Measurements from ENCODE around the gene PSMG3. TPM values are rescaled to one million over a fixed set of nuclear protein-coding genes. Genes with fewer than 3 reads are reported as not detected.

PSMG3 gene
- total and polyA plus RNA-seq, 2 experiments from 2014 or later = 28.3 to 84.8 TPM

DNA sequence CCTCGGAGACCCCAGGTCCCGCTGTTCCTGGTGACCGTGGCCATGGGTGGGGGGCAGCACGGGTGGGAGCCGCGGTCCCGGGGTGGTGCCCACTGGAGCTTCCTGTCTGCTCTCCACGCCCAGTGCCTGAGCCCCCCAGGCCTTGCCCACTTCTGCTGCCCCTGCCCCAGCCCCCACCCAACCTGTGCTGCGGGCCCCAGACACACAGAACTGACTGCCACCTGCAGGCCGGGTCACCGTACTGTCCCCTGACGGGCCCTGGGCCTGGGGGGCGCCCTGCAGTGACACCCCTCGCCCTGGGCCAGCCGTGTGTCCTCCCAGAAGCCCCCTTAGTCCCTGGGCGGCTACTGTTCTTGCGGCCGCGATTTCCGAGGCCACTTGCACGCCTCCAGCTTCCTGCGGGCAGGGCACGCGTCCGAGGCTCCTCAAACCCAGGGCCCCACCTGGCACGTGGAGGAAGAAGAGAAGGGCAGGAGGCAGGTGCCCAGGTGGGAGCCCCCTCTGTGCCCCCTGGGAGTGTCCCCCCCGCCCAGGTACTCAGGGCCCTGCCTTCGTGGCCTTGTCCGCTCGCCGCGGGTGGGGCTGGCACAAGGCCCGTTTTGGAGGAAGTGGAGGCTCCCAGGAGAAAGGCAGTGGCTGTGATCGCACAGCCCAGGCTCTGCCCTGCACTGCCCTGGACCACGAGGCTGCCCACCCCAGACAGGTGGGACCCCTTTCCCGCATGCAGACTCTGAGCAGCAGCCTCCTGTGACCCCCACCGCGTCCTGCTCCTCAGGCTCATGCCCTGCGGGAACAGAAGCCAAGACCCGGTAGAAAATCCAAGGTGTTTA lies 24.2 kb downstream of the PSMG3 start:
- peaks cover 2% of the 10 kb centered on the region; the same call in 1 of the 3 replicates for H3K4me1 Mint-ChIP-seq
- H3K79me2 ChIP-seq (replicated peaks; ENCODE audit: insufficient read depth) = no peaks in the 10 kb centered on the region
- no peaks in the 10 kb centered on the region for H3K36me3 ChIP-seq (ENCODE audit: insufficient read depth)
- H2AFZ ChIP-seq = no peak overlapping the region
- H4K20me1 ChIP-seq (replicated peaks; ENCODE audit: insufficient read depth) = no peaks in the 10 kb centered on the region
- H3K27ac ChIP-seq (ENCODE audit: low read depth) = no peak overlapping the region
- no peak overlapping the region for H3K27ac Mint-ChIP-seq
- peaks cover 1% of the 10 kb centered on the region for H3K27me3 Mint-ChIP-seq (ENCODE audit: insufficient read depth, low read depth, poor library complexity)
- TF ChIP-seq CTCF (conservative IDR thresholded peaks at IDR 0.05; ENCODE audit: low read depth in 2 of 2) (peak in 1 of 2 experiments; percentile 36; a peak in 2 of 4 replicates), ZNF462 (CRISPR knock-in tag; IDR thresholded peaks at IDR 0.05) (no peak), CREB1 (CRISPR knock-in tag; IDR thresholded peaks at IDR 0.05; ENCODE audit: low read depth) (no peak), JUNB (IDR thresholded peaks at IDR 0.05; ENCODE audit: unreplicated experiment) (no peak)
- H3K4me3 ChIP-seq = no peak overlapping the region
- no peak overlapping the region for H3K4me3 Mint-ChIP-seq
- H3K4me2 ChIP-seq = no peak overlapping the region
- no peak for DNase-seq (ENCODE audit: low spot score)
- no peaks in the 10 kb centered on the region for H3K36me3 Mint-ChIP-seq (ENCODE audit: low read depth)
- H3K9me2 ChIP-seq (ENCODE audit: insufficient read depth) = no peaks in the 10 kb centered on the region
- no peaks in the 10 kb centered on the region for H3K9me3 Mint-ChIP-seq
- no peak; the same call in 1 of the 3 replicates for ATAC-seq
- H3K27me3 ChIP-seq (ENCODE audit: insufficient read depth) = no peaks in the 10 kb centered on the region
- no peaks in the 10 kb centered on the region for H3F3A ChIP-seq (replicated peaks; ENCODE audit: low read depth)
- H3K4me1 ChIP-seq (ENCODE audit: insufficient read depth) = no peaks in the 10 kb centered on the region
